Activated CD4-positive, alpha-beta T cell treated with anti-CD3 and anti-CD28 coated beads for 4 hours (primary cell): ENCODE results near the gene CCDC186.
"Not testable (repeated sequence)": the region's sequence is repeated elsewhere in the genome, so short reads cannot be mapped to it uniquely, and the experiment has no call there.

Experiments used
- DNase-seq, 2 donors: peaks; one replicate each; pipeline ENCODE4 v3.0.0-alpha.2; 2020

Gene CCDC186

GRCh38 chr10:114172776-114173602 lies 1.0 kb downstream of the CCDC186 start:
- no peak for DNase-seq

- no peak for DNase-seq
Observed at GRCh38 chr10:114172216-114172615, 1.8 kb downstream of the CCDC186 start.

- no peak for DNase-seq
Observed at GRCh38 chr10:114168450-114169009, 5.5 kb downstream of the CCDC186 start.

GRCh38 chr10:114167985-114168384 lies 6.0 kb downstream of the CCDC186 start:
- DNase-seq = no peak

- DNase-seq = no peak
Observed at GRCh38 chr10:114166494-114166893, 7.5 kb downstream of the CCDC186 start.

- DNase-seq = no peak
Observed at GRCh38 chr10:114166043-114166442, 8.0 kb downstream of the CCDC186 start.

- DNase-seq = no peak
Observed at GRCh38 chr10:114163062-114163461, 10.9 kb downstream of the CCDC186 start.

- DNase-seq = no peak
Observed at GRCh38 chr10:114157912-114158311, 16.1 kb downstream of the CCDC186 start.

GRCh38 chr10:114151892-114152291 lies 22.1 kb downstream of the CCDC186 start:
- DNase-seq = no peak

GRCh38 chr10:114151486-114151885 lies 22.5 kb downstream of the CCDC186 start:
- DNase-seq = no peak

GRCh38 chr10:114149476-114149875 lies 24.5 kb downstream of the CCDC186 start:
- not testable (repeated sequence) for DNase-seq

- DNase-seq = no peak
Observed at GRCh38 chr10:114143160-114143559, 30.8 kb downstream of the CCDC186 start.

- DNase-seq = no peak
Observed at GRCh38 chr10:114142018-114142417, 32.0 kb downstream of the CCDC186 start.

- not testable (repeated sequence) for DNase-seq
Observed at GRCh38 chr10:114140827-114141226, 33.2 kb downstream of the CCDC186 start.

- DNase-seq = no peak
Observed at GRCh38 chr10:114140036-114140435, 34.0 kb downstream of the CCDC186 start.

- no peak for DNase-seq
Observed at GRCh38 chr10:114138581-114138980, 35.4 kb downstream of the CCDC186 start.

GRCh38 chr10:114135476-114135875 lies 38.5 kb downstream of the CCDC186 start:
- DNase-seq = no peak

GRCh38 chr10:114131094-114131493 lies 42.9 kb downstream of the CCDC186 start:
- DNase-seq = no peak

GRCh38 chr10:114121031-114121430 lies 53.0 kb downstream of the CCDC186 start:
- no peak for DNase-seq

- no peak for DNase-seq
Observed at GRCh38 chr10:114118514-114118913, 55.5 kb downstream of the CCDC186 start.

- no peak for DNase-seq
Observed at GRCh38 chr10:114117728-114118127, 56.3 kb downstream of the CCDC186 start.

- no peak for DNase-seq
Observed at GRCh38 chr10:114115661-114116445, 58.1 kb downstream of the CCDC186 start.

GRCh38 chr10:114110174-114110972 lies 63.6 kb downstream of the CCDC186 start:
- no peak for DNase-seq
